Loucy (cell line): Measurements from ENCODE around the gene TLCD2.

ENCODE experiments used
- CTCF ChIP-seq: fragments of 200-600 bp; sonication (generic); conservative IDR thresholded peaks from 2 replicates; pipeline ENCODE4 v1.5.1; 2014; ENCODE audit warnings: mild to moderate bottlenecking, antibody characterized with exemption, low read length
- EZH2phosphoT487 ChIP-seq: fragments of 200-600 bp; IDR thresholded peaks from 2 replicates; pipeline ENCODE4 v1.6.1; 2018; ENCODE audit warnings: antibody characterized with exemption, mild to moderate bottlenecking, moderate library complexity, borderline replicate concordance

GRCh38 chr17:1754430-1755112, 44.4 kb upstream of the TLCD2 start:
- TF ChIP-seq CTCF: no peak
- no peak for TF ChIP-seq EZH2phosphoT487
